HFFc6 (cell line): Measurements from ENCODE around the gene C11orf21. TPM values are rescaled to one million over a fixed set of nuclear protein-coding genes. Genes with fewer than 3 reads are reported as not detected.

Experiments
- DNase-seq: peaks from one replicate; pipeline ENCODE4 v3.0.0-alpha.2; 2018
- H3K27ac Mint-ChIP-seq: 2 replicates; pipeline ENCODE4 v1.8.0; 2020; ENCODE audit warnings: mild to moderate bottlenecking, mixed read lengths
- H3K27me3 Mint-ChIP-seq: 2 replicates; pipeline ENCODE4 v1.8.0; 2021; ENCODE audit warnings: mild to moderate bottlenecking, moderate library complexity, mixed read lengths; ENCODE audit not compliant: insufficient read depth
- H3K36me3 Mint-ChIP-seq: 2 replicates; pipeline ENCODE4 v1.8.0; 2021; ENCODE audit warnings: low read depth, mixed read lengths
- H3K4me1 Mint-ChIP-seq: 2 replicates; pipeline ENCODE4 v1.8.0; 2020; ENCODE audit warnings: low read depth, mixed read lengths
- H3K4me3 Mint-ChIP-seq: 2 replicates; pipeline ENCODE4 v1.8.0; 2020; ENCODE audit warnings: mild to moderate bottlenecking, moderate library complexity, mixed read lengths
- H3K9me3 Mint-ChIP-seq: 2 replicates; pipeline ENCODE4 v1.8.0; 2020; ENCODE audit warnings: mild to moderate bottlenecking, mixed read lengths
- CTCF ChIP-seq: fragments of 200-600 bp; sonication (generic); IDR thresholded peaks from 2 replicates; pipeline ENCODE4 v1.5.0; 2021; ENCODE audit warnings: antibody characterized with exemption, mild to moderate bottlenecking
- total RNA-seq, 6 experiments: library from RNA; stranded (reverse); fragmentation: NEBNext Ultra II Directional; extraction: Animal tissue kit (Norgen Biotek cat#: 25700); gene quantifications; 2 replicates in 1 of 6; 3 replicates in 5 of 6; pipeline ENCODE4 v1.2.3, GENCODE V29; 2021

The C11orf21 gene
- total RNA-seq, 6 experiments from 2014 or later = not detected

GRCh38 chr11:2319791-2320472 is 18.2 kb upstream of the C11orf21 start:
- Mint-ChIP-seq H3K9me3 (peaks cover 13% of the 10 kb centered on the region), H3K36me3 (no peaks in the 10 kb centered on the region), H3K4me3 (no peak overlapping the region), H3K4me1 (no peaks in the 10 kb centered on the region), H3K27me3 (peaks cover 3% of the 10 kb centered on the region), H3K27ac (no peak overlapping the region)
- no peak for TF ChIP-seq CTCF
- DNase-seq = no peak

GRCh38 chr11:2318707-2319106 is 17.0 kb upstream of the C11orf21 start:
- Mint-ChIP-seq H3K27me3 (peaks cover 3% of the 10 kb centered on the region), H3K4me3 (no peak overlapping the region), H3K27ac (no peak overlapping the region), H3K9me3 (peaks cover 13% of the 10 kb centered on the region), H3K36me3 (no peaks in the 10 kb centered on the region), H3K4me1 (no peaks in the 10 kb centered on the region)
- no peak for TF ChIP-seq CTCF
- no peak for DNase-seq

GRCh38 chr11:2318123-2318522 is 16.4 kb upstream of the C11orf21 start:
- Mint-ChIP-seq H3K36me3 (no peaks in the 10 kb centered on the region), H3K27me3 (peaks cover 2% of the 10 kb centered on the region; the same call in 1 of the 2 replicates), H3K9me3 (peaks cover 13% of the 10 kb centered on the region), H3K4me1 (no peaks in the 10 kb centered on the region), H3K27ac (no peak overlapping the region), H3K4me3 (no peak overlapping the region)
- no peak for DNase-seq
- no peak for TF ChIP-seq CTCF

- Mint-ChIP-seq H3K27me3 (peaks cover 2% of the 10 kb centered on the region; the same call in 1 of the 2 replicates), H3K4me3 (no peak overlapping the region), H3K4me1 (peaks cover 4% of the 10 kb centered on the region), H3K9me3 (peaks cover 7% of the 10 kb centered on the region), H3K36me3 (no peaks in the 10 kb centered on the region), H3K27ac (no peak overlapping the region)
- DNase-seq = no peak
- no peak for TF ChIP-seq CTCF
Measured at GRCh38 chr11:2317354-2318050, 15.8 kb upstream of the C11orf21 start.

- DNase-seq = no peak
- no peak for TF ChIP-seq CTCF
- Mint-ChIP-seq H3K27ac (no peak overlapping the region), H3K9me3 (peaks cover 1% of the 10 kb centered on the region), H3K4me3 (no peak overlapping the region), H3K4me1 (peaks cover 10% of the 10 kb centered on the region), H3K27me3 (peaks cover 2% of the 10 kb centered on the region; the same call in 1 of the 2 replicates), H3K36me3 (no peaks in the 10 kb centered on the region)
Measured at GRCh38 chr11:2316963-2317244, 15.2 kb upstream of the C11orf21 start.
